ENCODE results near the gene FLII.

- TF ChIP-seq CTCF (conservative IDR thresholded peaks at IDR 0.05; ENCODE audit: low read length): no peak
- TF ChIP-seq EZH2phosphoT487 (IDR thresholded peaks at IDR 0.05; ENCODE audit: borderline replicate concordance, low read depth, low read length): no peak
Observed at GRCh38 chr17:18225121-18225641, 33.4 kb downstream of the FLII start, which contains the start of gene LLGL1.
